DOHH2 (cell line): ENCODE results near the gene SNAP29.

Source experiments
- CTCF ChIP-seq: fragments of 200-600 bp; sonication (generic); IDR thresholded peaks from one replicate; pipeline ENCODE4 v1.5.1; 2014; ENCODE audit warnings: antibody characterized with exemption, mild to moderate bottlenecking, low read depth, low read length; ENCODE audit not compliant: poor library complexity, severe bottlenecking
- EZH2phosphoT487 ChIP-seq: fragments of 200-600 bp; sonication (generic); IDR thresholded peaks from 2 replicates; pipeline ENCODE4 v1.6.1; 2017; ENCODE audit warnings: borderline replicate concordance, mild to moderate bottlenecking, antibody characterized with exemption, low read length, moderate library complexity, mixed read lengths

GRCh38 chr22:20884454-20884853 is 25.6 kb downstream of the SNAP29 start:
- no peak for TF ChIP-seq CTCF
- TF ChIP-seq EZH2phosphoT487: no peak
